ENCODE results near the gene PDZRN4. TPM values are rescaled to one million over a fixed set of nuclear protein-coding genes. Genes with fewer than 3 reads are reported as not detected.

PDZRN4 gene
- total RNA-seq, 2 donors from 2014 or later, result 0.89 to 1.6 TPM

- no peaks in the 10 kb centered on the region for H3K4me1 ChIP-seq
- no peaks in the 10 kb centered on the region for H3K36me3 ChIP-seq
- no peaks in the 10 kb centered on the region for H3K9me3 ChIP-seq
- H3K27me3 ChIP-seq, result no peaks in the 10 kb centered on the region
- TF ChIP-seq CTCF (IDR thresholded peaks at IDR 0.05), result no peak
- H3K27ac ChIP-seq, result no peak overlapping the region
- no peak overlapping the region for H3K4me3 ChIP-seq
- no peak for DNase-seq (ENCODE audit: low spot score)
Measured at GRCh38 chr12:41573445-41573844, 385.3 kb downstream of the PDZRN4 start.

DNA sequence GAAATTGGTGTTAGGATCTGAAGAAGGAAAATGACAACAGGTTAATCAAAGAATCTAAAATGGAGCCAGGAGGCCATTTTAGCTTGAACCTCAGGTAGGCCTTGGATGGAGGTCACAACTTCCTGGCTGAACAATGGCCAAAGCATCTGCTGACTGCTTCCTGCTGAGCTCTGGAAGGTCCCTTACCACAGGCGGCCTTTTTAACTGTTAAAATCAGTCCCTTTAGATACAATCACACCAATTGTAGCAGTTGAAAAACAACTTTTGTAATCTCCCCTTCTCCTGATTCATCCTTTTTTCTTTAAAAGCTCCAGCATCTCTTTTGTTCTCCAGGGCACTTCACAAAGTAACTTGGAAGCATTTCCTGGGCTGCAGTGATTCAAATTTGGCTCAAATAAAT is 388.8 kb downstream of the PDZRN4 start:
- DNase-seq (ENCODE audit: low spot score), result no peak
- Histone ChIP-seq H3K27ac (no peak overlapping the region), H3K4me1 (no peaks in the 10 kb centered on the region), H3K27me3 (no peaks in the 10 kb centered on the region), H3K4me3 (no peak overlapping the region), H3K36me3 (no peaks in the 10 kb centered on the region), H3K9me3 (no peaks in the 10 kb centered on the region)
- no peak for TF ChIP-seq CTCF (IDR thresholded peaks at IDR 0.05)

GRCh38 chr12:41577995-41578394 is 389.9 kb downstream of the PDZRN4 start:
- Histone ChIP-seq H3K9me3 (no peaks in the 10 kb centered on the region), H3K4me1 (no peaks in the 10 kb centered on the region), H3K4me3 (no peak overlapping the region), H3K36me3 (no peaks in the 10 kb centered on the region), H3K27me3 (no peaks in the 10 kb centered on the region), H3K27ac (no peak overlapping the region)
- TF ChIP-seq CTCF (IDR thresholded peaks at IDR 0.05), result no peak
- no peak for DNase-seq (ENCODE audit: low spot score)

GRCh38 chr12:41585784-41586183 is 397.7 kb downstream of the PDZRN4 start:
- Histone ChIP-seq H3K36me3 (no peaks in the 10 kb centered on the region), H3K4me1 (no peaks in the 10 kb centered on the region), H3K27me3 (no peaks in the 10 kb centered on the region), H3K4me3 (no peak overlapping the region), H3K9me3 (no peaks in the 10 kb centered on the region), H3K27ac (no peak overlapping the region)
- no peak for DNase-seq (ENCODE audit: low spot score)
- TF ChIP-seq CTCF (IDR thresholded peaks at IDR 0.05), result no peak

- no peak for TF ChIP-seq CTCF (IDR thresholded peaks at IDR 0.05)
- H3K27ac ChIP-seq, result no peak overlapping the region
- H3K4me3 ChIP-seq, result no peak overlapping the region
- H3K9me3 ChIP-seq, result no peaks in the 10 kb centered on the region
- no peak for DNase-seq (ENCODE audit: low spot score)
- no peaks in the 10 kb centered on the region for H3K4me1 ChIP-seq
- H3K36me3 ChIP-seq, result no peaks in the 10 kb centered on the region
- H3K27me3 ChIP-seq, result no peaks in the 10 kb centered on the region
Measured at GRCh38 chr12:41587574-41587973, 399.5 kb downstream of the PDZRN4 start.

GRCh38 chr12:41589878-41590277 is 401.8 kb downstream of the PDZRN4 start:
- Histone ChIP-seq H3K36me3 (no peaks in the 10 kb centered on the region), H3K4me3 (no peak overlapping the region), H3K27me3 (no peaks in the 10 kb centered on the region), H3K27ac (no peak overlapping the region), H3K4me1 (no peaks in the 10 kb centered on the region), H3K9me3 (no peaks in the 10 kb centered on the region)
- TF ChIP-seq CTCF (IDR thresholded peaks at IDR 0.05), result no peak
- no peak for DNase-seq (ENCODE audit: low spot score)
